Cardiac septum (tissue), 1 donor: Measurements from ENCODE around the gene TRAPPC3. TPM values are rescaled to one million over a fixed set of nuclear protein-coding genes. Genes with fewer than 3 reads are reported as not detected.

Experiments used
- DNase-seq: peaks from one replicate; pipeline ENCODE4 v3.0.0-alpha.2; 2020; ENCODE audit warnings: low spot score
- intact Hi-C: fragments of 100-400 bp; cut with DNase I; formaldehyde crosslinking; loops from one replicate; pipeline ENCODE4 v1.14.0; 2022
- total RNA-seq: library from RNA; stranded (reverse); fragmentation: NEBNext Ultra II Directional; extraction: Animal tissue kit (Norgen Biotek cat#: 25700); gene quantifications from one replicate; pipeline ENCODE4 v1.2.1, GENCODE V29; 2021
- donor health status: DM: no; HTN: no; CAD: no.

The TRAPPC3 gene
- total RNA-seq, 1 donor from 2014 or later: 47.9 TPM

GRCh38 chr1:36093226-36093625 is 56.1 kb downstream of the TRAPPC3 start:
- intact Hi-C loops: no loop called here
- DNase-seq: no peak

- intact Hi-C loops: no loop called here
- DNase-seq: no peak
These were observed 56.5 kb downstream of the TRAPPC3 start for GRCh38 chr1:36092798-36093185.

GRCh38 chr1:36092166-36092797 is 57.0 kb downstream of the TRAPPC3 start:
- intact Hi-C loops: no loop called here
- DNase-seq: no peak

GRCh38 chr1:36091698-36092097 is 57.6 kb downstream of the TRAPPC3 start:
- DNase-seq: no peak
- intact Hi-C loops: no loop called here

- DNase-seq: no peak
- intact Hi-C loops: no loop called here
These were observed 58.1 kb downstream of the TRAPPC3 start for GRCh38 chr1:36091141-36091540.

- intact Hi-C loops: loop anchor here (2.0 kb wide), 1 partner anchor 205 kb away; no protein-coding TSS in a partner anchor
- DNase-seq: no peak
These were observed 59.7 kb downstream of the TRAPPC3 start for GRCh38 chr1:36089393-36090121.

GRCh38 chr1:36088577-36089392 is 60.5 kb downstream of the TRAPPC3 start, which contains the start of gene ADPRS:
TSS of gene ADPRS (plus strand) at chr1:36088892. CDS start at chr1:36088905, 13 bp downstream.
- intact Hi-C loops: loop anchor here (2.0 kb wide), 1 partner anchor 204 kb away; no protein-coding TSS in a partner anchor
- peak; percentile 96 for DNase-seq

GRCh38 chr1:36088265-36088576 is 61.1 kb downstream of the TRAPPC3 start:
- intact Hi-C loops: loop anchor here (2.0 kb wide), 1 partner anchor 203 kb away; no protein-coding TSS in a partner anchor
- DNase-seq: no peak

GRCh38 chr1:36087233-36088123 is 61.8 kb downstream of the TRAPPC3 start:
- intact Hi-C loops: loop anchor here (2.0 kb wide), 1 partner anchor 203 kb away; no protein-coding TSS in a partner anchor
- DNase-seq: no peak

Other genes starting within 250 kb of the TRAPPC3 start
- gene AGO3, start 218.4 kb downstream of the TRAPPC3 start, total RNA-seq: 17.5 TPM
- gene TEKT2, start 65.4 kb downstream of the TRAPPC3 start, total RNA-seq: not detected
- 17.6 TPM for gene ADPRS, start 60.6 kb downstream of the TRAPPC3 start, total RNA-seq
- 1.7 TPM for gene COL8A2, start 24.3 kb downstream of the TRAPPC3 start, total RNA-seq
- 262 TPM for gene MAP7D1, start 6.7 kb upstream of the TRAPPC3 start, total RNA-seq
- gene THRAP3, start 75.0 kb upstream of the TRAPPC3 start, total RNA-seq: 86.5 TPM
- gene SH3D21, start 156.9 kb upstream of the TRAPPC3 start, total RNA-seq: 3.3 TPM
- 11.3 TPM for gene EVA1B, start 174.2 kb upstream of the TRAPPC3 start, total RNA-seq
- 75.5 TPM for gene STK40, start 236.4 kb upstream of the TRAPPC3 start, total RNA-seq
- gene LSM10, start 248.4 kb upstream of the TRAPPC3 start, total RNA-seq: 52.7 TPM